ENCODE data around the gene C1QTNF2.

Gene C1QTNF2

GRCh38 chr5:160363660-160364395 lies 6.6 kb downstream of the C1QTNF2 start:
- TF ChIP-seq, protein P1, sequence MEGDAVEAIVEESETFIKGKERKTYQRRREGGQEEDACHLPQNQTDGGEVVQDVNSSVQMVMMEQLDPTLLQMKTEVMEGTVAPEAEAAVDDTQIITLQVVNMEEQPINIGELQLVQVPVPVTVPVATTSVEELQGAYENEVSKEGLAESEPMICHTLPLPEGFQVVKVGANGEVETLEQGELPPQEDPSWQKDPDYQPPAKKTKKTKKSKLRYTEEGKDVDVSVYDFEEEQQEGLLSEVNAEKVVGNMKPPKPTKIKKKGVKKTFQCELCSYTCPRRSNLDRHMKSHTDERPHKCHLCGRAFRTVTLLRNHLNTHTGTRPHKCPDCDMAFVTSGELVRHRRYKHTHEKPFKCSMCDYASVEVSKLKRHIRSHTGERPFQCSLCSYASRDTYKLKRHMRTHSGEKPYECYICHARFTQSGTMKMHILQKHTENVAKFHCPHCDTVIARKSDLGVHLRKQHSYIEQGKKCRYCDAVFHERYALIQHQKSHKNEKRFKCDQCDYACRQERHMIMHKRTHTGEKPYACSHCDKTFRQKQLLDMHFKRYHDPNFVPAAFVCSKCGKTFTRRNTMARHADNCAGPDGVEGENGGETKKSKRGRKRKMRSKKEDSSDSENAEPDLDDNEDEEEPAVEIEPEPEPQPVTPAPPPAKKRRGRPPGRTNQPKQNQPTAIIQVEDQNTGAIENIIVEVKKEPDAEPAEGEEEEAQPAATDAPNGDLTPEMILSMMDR (IDR thresholded peaks at IDR 0.05; ENCODE audit: extremely low read depth, insufficient read depth, missing control alignments) = no peak
- in situ Hi-C loops (cut with MboI; ENCODE audit: low pct_unique_long_range_greater_than_20kb, low sequenced_read_pairs, unreplicated experiment) = no loop called here

DNA sequence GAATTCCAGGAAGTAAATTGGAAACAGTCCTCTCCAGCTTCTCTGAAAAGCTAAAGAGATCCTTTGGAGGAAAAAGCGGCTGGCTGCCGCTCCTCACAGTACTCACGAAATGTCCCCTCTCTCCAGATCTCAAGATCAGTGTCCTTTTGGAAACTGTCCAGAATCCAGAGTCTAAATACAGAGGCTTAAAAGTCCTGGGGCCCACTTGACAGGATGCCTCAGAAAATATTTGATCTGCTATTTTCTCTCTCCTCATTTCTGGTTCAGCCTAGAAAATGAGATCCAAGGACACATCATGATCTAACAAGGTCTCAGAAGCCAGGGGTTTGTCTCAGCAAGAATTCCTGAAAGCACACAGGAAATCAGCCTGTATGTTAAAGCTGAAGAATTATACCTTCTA lies 7.2 kb downstream of the C1QTNF2 start:
- in situ Hi-C loops (cut with MboI; ENCODE audit: low pct_unique_long_range_greater_than_20kb, low sequenced_read_pairs, unreplicated experiment) = no loop called here
- TF ChIP-seq, protein P1 (IDR thresholded peaks at IDR 0.05; ENCODE audit: extremely low read depth, insufficient read depth, missing control alignments) = no peak
- no peak for DNase-seq (ENCODE audit: low spot score)

More at GRCh38 chr5:160363660-160364395, 6.6 kb downstream of the C1QTNF2 start:
- DNase-seq (ENCODE audit: low spot score) = no peak

- TF ChIP-seq, protein P1 (IDR thresholded peaks at IDR 0.05; ENCODE audit: extremely low read depth, insufficient read depth, missing control alignments) = no peak
- DNase-seq (ENCODE audit: low spot score) = no peak
- in situ Hi-C loops (cut with MboI; ENCODE audit: low pct_unique_long_range_greater_than_20kb, low sequenced_read_pairs, unreplicated experiment) = no loop called here
These were observed 8.7 kb downstream of the C1QTNF2 start for GRCh38 chr5:160361624-160362228.

GRCh38 chr5:160360310-160360709 lies 10.1 kb downstream of the C1QTNF2 start:
- TF ChIP-seq, protein P1 (IDR thresholded peaks at IDR 0.05; ENCODE audit: extremely low read depth, insufficient read depth, missing control alignments) = no peak
- in situ Hi-C loops (cut with MboI; ENCODE audit: low pct_unique_long_range_greater_than_20kb, low sequenced_read_pairs, unreplicated experiment) = no loop called here
- DNase-seq (ENCODE audit: low spot score) = no peak

GRCh38 chr5:160359816-160360215 lies 10.6 kb downstream of the C1QTNF2 start:
- DNase-seq (ENCODE audit: low spot score) = no peak
- in situ Hi-C loops (cut with MboI; ENCODE audit: low pct_unique_long_range_greater_than_20kb, low sequenced_read_pairs, unreplicated experiment) = no loop called here
- TF ChIP-seq, protein P1 (IDR thresholded peaks at IDR 0.05; ENCODE audit: extremely low read depth, insufficient read depth, missing control alignments) = no peak

DNA sequence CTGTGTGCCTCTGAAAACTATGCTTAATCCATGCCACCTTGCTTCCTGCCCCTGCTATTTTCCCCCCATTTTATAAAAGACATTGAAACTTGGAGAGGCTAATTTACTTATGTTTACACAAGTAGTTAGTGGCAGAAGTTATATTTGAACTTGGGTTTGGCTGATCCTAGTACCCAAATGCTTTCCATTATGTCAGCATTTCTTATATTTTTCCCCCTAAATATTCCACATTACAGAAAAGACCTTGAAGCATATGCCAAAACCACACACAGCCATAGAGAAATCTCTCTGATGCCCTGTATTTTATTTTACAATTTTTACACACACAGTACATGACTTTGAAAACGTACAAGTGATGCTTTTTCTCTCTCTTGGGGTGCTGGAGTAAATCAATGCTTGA lies 11.2 kb downstream of the C1QTNF2 start:
- in situ Hi-C loops (cut with MboI; ENCODE audit: low pct_unique_long_range_greater_than_20kb, low sequenced_read_pairs, unreplicated experiment) = no loop called here
- TF ChIP-seq, protein P1 (IDR thresholded peaks at IDR 0.05; ENCODE audit: extremely low read depth, insufficient read depth, missing control alignments) = no peak
- DNase-seq (ENCODE audit: low spot score) = no peak
